IPS-15b (cell line): ENCODE results near the gene NNMT.
"Not testable (repeated sequence)": the region's sequence is repeated elsewhere in the genome, so short reads cannot be mapped to it uniquely, and the experiment has no call there.

Experiments
- H3K27me3 ChIP-seq: one replicate; pipeline ENCODE4 v1.6.1; 2013; ENCODE audit warnings: low read length; ENCODE audit not compliant: control insufficient read depth, insufficient read depth
- H3K36me3 ChIP-seq: one replicate; pipeline ENCODE4 v1.6.1; 2013; ENCODE audit warnings: low read length; ENCODE audit not compliant: control insufficient read depth, insufficient read depth
- H3K4me1 ChIP-seq: one replicate; pipeline ENCODE4 v1.6.1; 2013; ENCODE audit warnings: mild to moderate bottlenecking, low read length; ENCODE audit not compliant: control insufficient read depth, insufficient read depth
- H3K4me3 ChIP-seq: one replicate; pipeline ENCODE4 v1.5.1; 2013; ENCODE audit warnings: low read depth, low read length
- H3K9ac ChIP-seq: one replicate; pipeline ENCODE4 v1.6.1; 2013; ENCODE audit warnings: low read depth, mild to moderate bottlenecking, low read length
- H3K9me3 ChIP-seq: one replicate; pipeline ENCODE4 v1.6.1; 2013; ENCODE audit warnings: mild to moderate bottlenecking, low read length; ENCODE audit not compliant: control insufficient read depth, insufficient read depth

NNMT gene

DNA sequence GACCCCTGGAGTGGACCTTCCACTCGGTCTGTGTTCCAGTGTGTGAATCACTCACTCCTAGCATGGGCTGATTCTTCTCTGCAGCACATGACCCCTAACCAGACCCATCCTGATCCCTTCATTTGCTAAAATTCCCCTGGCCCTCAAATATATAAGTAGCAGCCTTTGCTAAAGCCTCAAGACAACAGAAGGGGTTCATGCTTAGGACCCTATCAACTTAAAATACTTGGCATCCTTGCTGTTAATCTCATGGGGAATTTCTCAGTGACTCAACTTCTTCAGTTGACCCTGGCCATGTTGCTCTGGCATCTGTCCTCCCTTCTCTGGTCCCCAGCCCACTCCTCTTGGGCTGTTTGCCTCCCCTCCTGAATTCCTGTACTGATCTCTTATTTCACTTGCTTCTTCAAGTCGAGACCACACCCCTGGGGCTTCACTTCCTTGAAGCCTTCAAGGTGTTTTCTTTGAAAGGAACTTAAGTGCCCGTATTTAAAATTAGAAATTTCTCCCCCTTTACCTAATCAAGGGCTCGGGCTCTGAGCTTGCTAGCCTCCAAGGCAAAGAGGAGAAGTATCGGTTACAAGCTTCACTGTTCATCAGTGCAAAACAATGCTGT lies 23.6 kb downstream of the NNMT start:
- no peaks in the 10 kb centered on the region for H3K27me3 ChIP-seq
- H3K4me1 ChIP-seq, result peaks cover 39% of the 10 kb centered on the region
- H3K36me3 ChIP-seq, result no peaks in the 10 kb centered on the region
- no peaks in the 10 kb centered on the region for H3K9me3 ChIP-seq
- no peak overlapping the region for H3K4me3 ChIP-seq
- no peak overlapping the region for H3K9ac ChIP-seq

DNA sequence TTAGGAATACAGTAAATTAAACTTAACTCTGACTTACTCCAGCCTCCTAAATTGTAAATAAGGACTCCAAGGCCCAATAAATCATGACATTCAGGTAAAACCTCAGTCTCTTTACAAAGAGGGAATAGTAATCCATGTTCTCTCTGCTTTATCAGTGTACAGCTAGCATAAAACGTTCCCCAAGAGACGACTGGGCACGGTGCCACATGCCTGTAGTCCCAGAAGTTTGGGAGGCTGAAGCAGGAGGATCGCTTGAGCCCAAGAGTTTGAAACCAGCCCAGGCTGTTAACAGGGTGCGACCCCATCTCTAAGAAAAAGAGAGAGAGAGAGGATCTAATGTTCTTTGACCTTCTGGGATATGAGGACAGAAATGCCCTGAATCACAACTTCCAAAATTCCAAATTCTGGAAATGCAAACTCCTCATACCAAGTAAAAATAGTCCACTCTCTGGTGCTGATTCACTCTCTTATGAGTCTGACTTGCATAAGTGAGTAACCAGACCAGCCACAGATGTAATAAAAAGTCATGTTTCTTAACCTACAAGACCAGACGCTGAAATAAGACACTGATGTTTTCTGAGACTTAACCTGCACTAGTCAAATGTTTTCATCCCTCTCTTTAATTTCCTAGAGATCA lies 25.5 kb downstream of the NNMT start:
- Histone ChIP-seq H3K9ac (no peak overlapping the region), H3K4me3 (no peak overlapping the region), H3K4me1 (peaks cover 28% of the 10 kb centered on the region), H3K36me3 (no peaks in the 10 kb centered on the region), H3K9me3 (no peaks in the 10 kb centered on the region), H3K27me3 (no peaks in the 10 kb centered on the region)

DNA sequence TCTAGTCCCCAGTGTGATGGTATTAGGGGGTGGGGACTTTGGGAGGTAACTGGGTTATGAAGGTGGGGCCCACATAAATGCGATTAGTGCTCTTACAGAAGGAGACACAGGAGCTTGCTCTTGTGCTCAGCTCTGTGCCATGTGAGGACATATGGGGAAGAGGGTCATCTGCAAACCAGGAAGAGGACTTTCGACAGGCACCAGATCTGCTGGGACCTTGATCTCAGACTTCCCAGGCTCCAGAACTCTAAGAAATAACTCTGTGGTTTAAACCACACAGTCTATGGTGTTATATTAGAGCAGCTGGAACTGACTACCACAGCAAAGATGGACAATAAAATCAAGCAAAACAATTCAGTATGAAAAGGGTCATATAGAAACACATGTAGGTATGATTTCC lies 26.7 kb downstream of the NNMT start:
- H3K4me1 ChIP-seq, result peaks cover 21% of the 10 kb centered on the region
- H3K9ac ChIP-seq, result no peak overlapping the region
- H3K36me3 ChIP-seq, result no peaks in the 10 kb centered on the region
- H3K27me3 ChIP-seq, result no peaks in the 10 kb centered on the region
- H3K4me3 ChIP-seq, result no peak overlapping the region
- H3K9me3 ChIP-seq, result no peaks in the 10 kb centered on the region

DNA sequence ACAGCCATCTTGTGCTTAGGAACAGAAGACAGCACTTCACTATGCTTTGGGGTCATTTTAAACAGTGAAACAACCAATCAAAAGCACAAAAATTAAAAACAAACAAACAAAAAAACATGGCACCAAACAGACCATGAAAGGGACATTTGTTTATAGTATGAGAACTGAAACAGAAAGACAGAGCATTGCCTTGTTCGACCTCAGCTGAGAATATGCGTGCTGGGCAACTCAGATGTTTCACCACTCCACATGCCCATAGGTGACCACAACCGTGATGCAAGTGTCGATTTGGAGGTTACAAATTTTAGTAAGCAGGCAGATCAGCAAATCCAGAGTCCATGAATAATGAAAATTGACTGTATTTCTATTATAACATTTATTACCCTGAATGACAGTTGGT lies 30.0 kb downstream of the NNMT start:
- Histone ChIP-seq H3K9ac (no peak overlapping the region), H3K36me3 (no peaks in the 10 kb centered on the region), H3K4me1 (peaks cover 2% of the 10 kb centered on the region), H3K27me3 (no peaks in the 10 kb centered on the region), H3K9me3 (no peaks in the 10 kb centered on the region), H3K4me3 (no peak overlapping the region)

DNA sequence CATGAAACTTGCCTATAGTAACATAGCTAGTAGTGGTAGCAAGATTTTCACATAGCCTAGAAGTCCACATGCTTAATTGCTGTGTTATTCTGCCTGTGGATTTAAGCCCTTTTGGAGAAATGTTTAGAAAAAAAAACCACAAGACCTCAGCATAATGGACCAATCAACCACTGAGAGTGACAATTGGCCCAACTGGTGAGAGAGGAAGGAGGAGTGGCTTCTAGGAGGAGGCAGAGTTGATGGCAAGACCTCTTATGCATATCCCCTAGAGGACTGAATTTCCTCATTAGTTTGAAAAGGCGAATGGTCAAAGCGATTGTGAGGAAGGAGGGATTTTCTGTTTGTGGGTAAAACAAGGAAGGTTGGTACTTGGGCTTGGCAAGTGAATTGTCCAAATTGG lies 30.6 kb downstream of the NNMT start:
- Histone ChIP-seq H3K9ac (no peak overlapping the region), H3K36me3 (no peaks in the 10 kb centered on the region)

DNA sequence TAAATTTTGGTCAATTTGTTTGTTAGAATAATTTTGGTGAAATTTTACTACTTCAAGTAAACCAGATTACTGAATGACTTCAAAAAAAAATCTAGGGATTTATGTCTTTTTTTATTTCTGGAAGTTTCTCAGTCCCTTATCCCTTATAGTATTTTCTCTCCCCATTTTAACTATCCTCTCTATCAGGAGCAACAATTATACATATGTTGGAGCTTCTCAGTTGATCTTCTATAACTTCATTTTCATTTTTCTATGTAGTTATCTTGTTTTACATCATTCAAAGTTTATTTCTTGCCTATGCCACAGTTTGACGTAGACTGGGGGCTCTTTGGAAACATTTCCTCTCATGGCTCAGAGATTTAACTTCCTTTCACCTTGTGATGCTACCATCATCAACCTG lies 34.2 kb downstream of the NNMT start:
- no peaks in the 10 kb centered on the region for H3K36me3 ChIP-seq
- no peak overlapping the region for H3K9ac ChIP-seq
- no peaks in the 10 kb centered on the region for H3K27me3 ChIP-seq
- H3K4me3 ChIP-seq, result no peak overlapping the region
- no peaks in the 10 kb centered on the region for H3K4me1 ChIP-seq
- H3K9me3 ChIP-seq, result no peaks in the 10 kb centered on the region

More for the DNA sequence above, 30.6 kb downstream of the NNMT start:
- H3K9me3 ChIP-seq, result no peaks in the 10 kb centered on the region
- H3K4me3 ChIP-seq, result no peak overlapping the region
- no peaks in the 10 kb centered on the region for H3K27me3 ChIP-seq
- H3K4me1 ChIP-seq, result no peaks in the 10 kb centered on the region

DNA sequence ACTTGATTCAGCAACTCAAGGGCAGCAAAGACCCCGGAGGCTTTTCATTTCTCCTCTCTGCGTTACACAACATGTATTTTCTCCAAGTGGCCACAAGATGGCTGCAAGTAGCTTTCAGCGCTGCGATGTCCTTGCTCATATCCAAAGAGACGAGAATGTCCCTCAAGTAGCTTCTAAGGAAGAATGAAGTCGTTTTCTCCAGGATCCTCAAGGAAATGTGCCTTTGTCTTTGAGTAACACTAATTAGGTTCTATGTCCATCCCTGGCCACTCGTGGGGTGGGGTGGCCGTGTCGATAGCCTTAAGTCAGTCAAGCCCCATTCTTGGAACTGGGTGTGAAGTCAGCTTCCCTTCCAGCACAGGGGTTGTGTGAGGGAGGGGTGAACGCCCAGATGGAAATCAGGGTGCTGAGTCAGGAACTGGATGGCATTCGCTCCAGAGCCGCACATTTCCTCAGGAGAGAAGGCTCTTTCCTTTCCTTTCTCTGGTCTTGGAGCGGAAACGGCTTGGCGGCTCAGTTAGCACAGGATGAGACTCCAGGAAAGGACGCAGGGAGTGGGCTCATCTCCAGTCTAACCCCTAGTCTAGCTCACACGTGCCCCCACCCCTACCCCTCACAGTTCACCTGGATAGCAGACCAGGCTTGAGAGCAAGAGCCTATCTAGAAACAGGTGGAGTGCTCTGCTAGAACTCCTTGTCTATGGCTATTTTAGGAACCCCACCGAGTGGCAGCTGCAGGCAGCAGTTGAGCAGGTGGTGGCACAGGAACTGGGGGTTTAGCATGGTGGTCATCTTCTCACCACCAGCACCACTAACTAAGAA lies 44.3 kb downstream of the NNMT start:
- Histone ChIP-seq H3K9me3 (no peaks in the 10 kb centered on the region), H3K27me3 (no peaks in the 10 kb centered on the region), H3K4me3 (no peak overlapping the region), H3K4me1 (no peaks in the 10 kb centered on the region), H3K9ac (no peak overlapping the region), H3K36me3 (no peaks in the 10 kb centered on the region)

DNA sequence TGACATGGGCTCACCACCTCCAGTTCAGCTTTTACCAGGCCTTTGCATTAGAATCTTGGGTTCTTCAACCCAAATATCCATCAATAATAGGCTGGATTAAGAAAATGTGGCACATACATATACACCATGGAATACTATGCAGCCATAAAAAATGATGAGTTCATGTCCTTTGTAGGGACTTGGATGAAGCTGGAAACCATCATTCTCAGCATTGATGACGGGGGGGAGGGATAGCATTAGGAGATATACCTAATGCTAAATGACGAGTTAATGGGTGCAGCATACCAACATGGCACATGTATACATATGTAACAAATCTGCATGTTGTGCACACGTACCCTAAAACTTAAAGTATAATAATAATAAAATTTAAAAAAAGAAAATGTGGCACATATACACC lies 45.5 kb downstream of the NNMT start:
- not testable (repeated sequence) for H3K9me3 ChIP-seq, H3K36me3 ChIP-seq, H3K4me3 ChIP-seq, H3K4me1 ChIP-seq, H3K27me3 ChIP-seq, H3K9ac ChIP-seq

DNA sequence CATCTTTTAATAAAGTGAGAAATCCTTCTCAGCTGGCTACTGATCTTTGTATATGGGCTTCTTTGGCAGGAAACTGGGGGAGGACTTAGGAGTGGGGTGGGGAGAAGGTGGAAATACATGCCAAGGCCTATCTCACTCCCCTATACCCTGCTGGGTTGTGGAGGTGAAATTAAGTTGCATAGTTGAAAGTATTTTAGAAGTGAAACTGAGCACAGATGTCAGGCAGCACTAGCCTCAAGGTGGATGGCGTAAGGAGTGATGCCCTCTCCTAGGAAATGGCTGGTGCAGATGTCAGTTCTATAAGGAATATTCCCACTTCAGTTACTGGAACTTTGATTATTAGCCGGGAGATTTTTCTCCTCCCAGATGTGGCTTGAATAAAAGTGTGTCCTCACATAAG lies 46.3 kb downstream of the NNMT start:
- H3K4me3 ChIP-seq, result no peak overlapping the region
- H3K9me3 ChIP-seq, result peaks cover 2% of the 10 kb centered on the region
- no peaks in the 10 kb centered on the region for H3K4me1 ChIP-seq
- H3K36me3 ChIP-seq, result no peaks in the 10 kb centered on the region
- no peak overlapping the region for H3K9ac ChIP-seq
- no peaks in the 10 kb centered on the region for H3K27me3 ChIP-seq

DNA sequence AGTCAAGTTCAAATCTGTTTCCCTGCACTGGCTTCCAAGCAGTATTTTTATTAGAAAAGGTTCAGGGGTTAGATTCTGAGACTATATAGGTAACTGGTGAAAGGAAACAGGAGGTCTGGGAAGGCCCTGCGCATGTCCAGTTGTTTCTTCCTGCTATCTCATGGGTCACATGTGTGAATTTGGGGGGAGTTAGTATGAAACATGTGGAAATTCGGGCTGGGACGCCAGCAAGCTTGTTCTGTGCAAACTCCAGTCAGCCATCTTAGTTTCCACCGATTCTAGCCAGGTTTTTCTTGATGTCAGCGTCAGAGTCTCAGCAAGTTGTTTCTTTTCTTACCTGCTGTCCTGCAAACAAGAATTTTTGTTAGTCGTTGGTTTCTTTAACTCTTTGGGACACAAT lies 46.8 kb downstream of the NNMT start:
- Histone ChIP-seq H3K27me3 (no peaks in the 10 kb centered on the region), H3K4me1 (no peaks in the 10 kb centered on the region), H3K9me3 (peaks cover 2% of the 10 kb centered on the region), H3K9ac (no peak overlapping the region), H3K4me3 (no peak overlapping the region), H3K36me3 (no peaks in the 10 kb centered on the region)

DNA sequence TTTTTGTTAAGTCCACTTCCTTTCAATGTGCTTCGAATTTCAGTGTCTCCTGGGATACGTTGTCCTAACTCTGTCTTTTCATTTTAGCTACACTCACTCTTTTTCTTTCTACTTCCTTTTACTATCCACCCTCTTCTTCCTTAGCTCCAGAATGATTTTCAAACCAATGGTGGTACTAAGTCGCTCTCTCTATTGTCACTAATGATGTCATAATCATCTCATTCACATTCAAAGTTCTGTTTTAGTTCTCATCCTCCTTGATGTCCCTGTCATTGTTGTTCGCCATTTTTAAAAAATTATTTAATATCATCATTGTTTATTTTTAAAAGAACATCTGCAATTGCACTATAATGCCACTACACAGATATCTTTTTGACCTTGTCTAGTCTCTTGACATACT lies 47.3 kb downstream of the NNMT start:
- no peaks in the 10 kb centered on the region for H3K4me1 ChIP-seq
- H3K9ac ChIP-seq, result no peak overlapping the region
- peaks cover 2% of the 10 kb centered on the region for H3K9me3 ChIP-seq
- H3K4me3 ChIP-seq, result no peak overlapping the region
- no peaks in the 10 kb centered on the region for H3K27me3 ChIP-seq
- H3K36me3 ChIP-seq, result no peaks in the 10 kb centered on the region

DNA sequence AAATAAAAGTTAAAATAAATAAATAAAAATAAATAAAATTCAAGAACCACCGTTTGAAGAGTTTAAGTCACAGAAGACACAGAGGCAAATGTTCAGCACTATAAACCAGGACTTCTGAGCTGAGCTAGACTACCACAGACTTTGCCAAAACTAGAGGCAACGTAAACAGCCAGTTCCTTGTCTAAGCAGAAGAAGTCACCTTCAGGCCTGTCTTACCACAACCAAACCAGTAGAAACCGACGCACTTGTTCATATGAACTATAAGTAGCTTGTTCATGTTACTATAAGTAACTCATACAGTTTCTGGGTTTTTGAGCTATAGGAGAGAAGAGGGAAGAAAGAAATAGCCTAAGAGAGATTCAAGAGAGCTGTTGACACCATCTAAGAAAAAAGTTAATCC lies 48.3 kb downstream of the NNMT start:
- peaks cover 2% of the 10 kb centered on the region for H3K9me3 ChIP-seq
- H3K9ac ChIP-seq, result no peak overlapping the region
- H3K4me3 ChIP-seq, result no peak overlapping the region
- no peaks in the 10 kb centered on the region for H3K36me3 ChIP-seq
- H3K4me1 ChIP-seq, result no peaks in the 10 kb centered on the region
- H3K27me3 ChIP-seq, result no peaks in the 10 kb centered on the region
